Measurements from ENCODE around the gene ZRSR2.

- TF ChIP-seq CTCF (IDR thresholded peaks at IDR 0.05) = peak; percentile 55 to 82 (median 76)
- no peak for TF ChIP-seq POLR2A (IDR thresholded peaks at IDR 0.05)
These were observed 28.6 kb upstream of the ZRSR2 start for GRCh38 chrX:15761564-15762191.
